ENCODE measurements around the gene ACSL6.

The ACSL6 gene

GRCh38 chr5:132024117-132024435, 12.6 kb upstream of the ACSL6 start:
- Histone ChIP-seq H3K9ac (ENCODE audit: low read depth in 1 of 2, low read length in 2 of 2) (no peak overlapping the region), H3K9me3 (ENCODE audit: control insufficient read depth in 1 of 2, low read length in 2 of 2) (no peaks in the 10 kb centered on the region), H3K36me3 (ENCODE audit: control insufficient read depth in 1 of 2, insufficient read depth in 2 of 2, low read length in 2 of 2) (no peaks in the 10 kb centered on the region), H3K4me1 (ENCODE audit: control insufficient read depth in 1 of 2, insufficient read depth in 2 of 2, low read length in 2 of 2) (peaks cover 9 to 12% of the 10 kb centered on the region in 2 donors), H3K27me3 (ENCODE audit: control insufficient read depth in 1 of 2, insufficient read depth in 2 of 2, low read length in 2 of 2) (peaks cover 2 to 11% of the 10 kb centered on the region in 2 donors), H3K4me3 (ENCODE audit: low read depth in 1 of 2, low read length in 2 of 2) (no peak overlapping the region), H3K27ac (ENCODE audit: low read depth, low read length) (no peak overlapping the region)

- H3K4me1 ChIP-seq (ENCODE audit: control insufficient read depth in 1 of 2, insufficient read depth in 2 of 2, low read length in 2 of 2), result peaks cover 9 to 12% of the 10 kb centered on the region in 2 donors
- H3K4me3 ChIP-seq (ENCODE audit: low read depth in 1 of 2, low read length in 2 of 2), result no peak overlapping the region
- H3K9me3 ChIP-seq (ENCODE audit: control insufficient read depth in 1 of 2, low read length in 2 of 2), result no peaks in the 10 kb centered on the region
- H3K36me3 ChIP-seq (ENCODE audit: control insufficient read depth in 1 of 2, insufficient read depth in 2 of 2, low read length in 2 of 2), result no peaks in the 10 kb centered on the region
- no peak overlapping the region for H3K9ac ChIP-seq (ENCODE audit: low read depth in 1 of 2, low read length in 2 of 2)
- no peak overlapping the region for H3K27ac ChIP-seq (ENCODE audit: low read depth, low read length)
- peaks cover 2 to 11% of the 10 kb centered on the region in 2 donors for H3K27me3 ChIP-seq (ENCODE audit: control insufficient read depth in 1 of 2, insufficient read depth in 2 of 2, low read length in 2 of 2)
Observed at GRCh38 chr5:132023258-132024116, 12.0 kb upstream of the ACSL6 start.

- Histone ChIP-seq H3K4me3 (ENCODE audit: low read depth in 1 of 2, low read length in 2 of 2) (no peak overlapping the region), H3K27ac (ENCODE audit: low read depth, low read length) (no peak overlapping the region), H3K4me1 (ENCODE audit: control insufficient read depth in 1 of 2, insufficient read depth in 2 of 2, low read length in 2 of 2) (peaks cover 9 to 12% of the 10 kb centered on the region in 2 donors), H3K27me3 (ENCODE audit: control insufficient read depth in 1 of 2, insufficient read depth in 2 of 2, low read length in 2 of 2) (peaks cover 2 to 15% of the 10 kb centered on the region in 2 donors), H3K36me3 (ENCODE audit: control insufficient read depth in 1 of 2, insufficient read depth in 2 of 2, low read length in 2 of 2) (no peaks in the 10 kb centered on the region), H3K9ac (ENCODE audit: low read depth in 1 of 2, low read length in 2 of 2) (no peak overlapping the region), H3K9me3 (ENCODE audit: control insufficient read depth in 1 of 2, low read length in 2 of 2) (no peaks in the 10 kb centered on the region)
Observed at GRCh38 chr5:132022737-132023136, 11.3 kb upstream of the ACSL6 start.

GRCh38 chr5:132021654-132022053, 10.2 kb upstream of the ACSL6 start:
- Histone ChIP-seq H3K4me1 (ENCODE audit: control insufficient read depth in 1 of 2, insufficient read depth in 2 of 2, low read length in 2 of 2) (peaks cover 5 to 12% of the 10 kb centered on the region in 2 donors), H3K9me3 (ENCODE audit: control insufficient read depth in 1 of 2, low read length in 2 of 2) (no peaks in the 10 kb centered on the region), H3K36me3 (ENCODE audit: control insufficient read depth in 1 of 2, insufficient read depth in 2 of 2, low read length in 2 of 2) (no peaks in the 10 kb centered on the region), H3K27ac (ENCODE audit: low read depth, low read length) (no peak overlapping the region), H3K4me3 (ENCODE audit: low read depth in 1 of 2, low read length in 2 of 2) (no peak overlapping the region), H3K27me3 (ENCODE audit: control insufficient read depth in 1 of 2, insufficient read depth in 2 of 2, low read length in 2 of 2) (peaks cover 2 to 21% of the 10 kb centered on the region in 2 donors), H3K9ac (ENCODE audit: low read depth in 1 of 2, low read length in 2 of 2) (no peak overlapping the region)

GRCh38 chr5:132020568-132021339, 9.3 kb upstream of the ACSL6 start:
- Histone ChIP-seq H3K27ac (ENCODE audit: low read depth, low read length) (no peak overlapping the region), H3K4me3 (ENCODE audit: low read depth in 1 of 2, low read length in 2 of 2) (no peak overlapping the region), H3K36me3 (ENCODE audit: control insufficient read depth in 1 of 2, insufficient read depth in 2 of 2, low read length in 2 of 2) (no peaks in the 10 kb centered on the region), H3K9me3 (ENCODE audit: control insufficient read depth in 1 of 2, low read length in 2 of 2) (no peaks in the 10 kb centered on the region), H3K9ac (ENCODE audit: low read depth in 1 of 2, low read length in 2 of 2) (no peak overlapping the region), H3K4me1 (ENCODE audit: control insufficient read depth in 1 of 2, insufficient read depth in 2 of 2, low read length in 2 of 2) (peaks cover 5 to 12% of the 10 kb centered on the region in 2 donors), H3K27me3 (ENCODE audit: control insufficient read depth in 1 of 2, insufficient read depth in 2 of 2, low read length in 2 of 2) (peaks cover 2 to 23% of the 10 kb centered on the region in 2 donors)

GRCh38 chr5:132019857-132020555, 8.5 kb upstream of the ACSL6 start:
- H3K27ac ChIP-seq (ENCODE audit: low read depth, low read length), result no peak overlapping the region
- no peak overlapping the region for H3K9ac ChIP-seq (ENCODE audit: low read depth in 1 of 2, low read length in 2 of 2)
- H3K9me3 ChIP-seq (ENCODE audit: control insufficient read depth in 1 of 2, low read length in 2 of 2), result no peaks in the 10 kb centered on the region
- no peaks in the 10 kb centered on the region for H3K36me3 ChIP-seq (ENCODE audit: control insufficient read depth in 1 of 2, insufficient read depth in 2 of 2, low read length in 2 of 2)
- H3K27me3 ChIP-seq (ENCODE audit: control insufficient read depth in 1 of 2, insufficient read depth in 2 of 2, low read length in 2 of 2), result peaks cover 2 to 23% of the 10 kb centered on the region in 2 donors
- H3K4me3 ChIP-seq (ENCODE audit: low read depth in 1 of 2, low read length in 2 of 2), result no peak overlapping the region
- H3K4me1 ChIP-seq (ENCODE audit: control insufficient read depth in 1 of 2, insufficient read depth in 2 of 2, low read length in 2 of 2), result peaks cover 5 to 12% of the 10 kb centered on the region in 2 donors

GRCh38 chr5:132019337-132019736, 7.9 kb upstream of the ACSL6 start:
- no peaks in the 10 kb centered on the region for H3K36me3 ChIP-seq (ENCODE audit: control insufficient read depth in 1 of 2, insufficient read depth in 2 of 2, low read length in 2 of 2)
- no peak overlapping the region for H3K4me3 ChIP-seq (ENCODE audit: low read depth in 1 of 2, low read length in 2 of 2)
- no peak overlapping the region for H3K9ac ChIP-seq (ENCODE audit: low read depth in 1 of 2, low read length in 2 of 2)
- no peak overlapping the region for H3K27ac ChIP-seq (ENCODE audit: low read depth, low read length)
- H3K27me3 ChIP-seq (ENCODE audit: control insufficient read depth in 1 of 2, insufficient read depth in 2 of 2, low read length in 2 of 2), result peaks cover 2 to 23% of the 10 kb centered on the region in 2 donors
- H3K9me3 ChIP-seq (ENCODE audit: control insufficient read depth in 1 of 2, low read length in 2 of 2), result no peaks in the 10 kb centered on the region
- H3K4me1 ChIP-seq (ENCODE audit: control insufficient read depth in 1 of 2, insufficient read depth in 2 of 2, low read length in 2 of 2), result peaks cover 5 to 12% of the 10 kb centered on the region in 2 donors

GRCh38 chr5:132017738-132018625, 6.5 kb upstream of the ACSL6 start:
- Histone ChIP-seq H3K9me3 (ENCODE audit: control insufficient read depth in 1 of 2, low read length in 2 of 2) (no peaks in the 10 kb centered on the region), H3K36me3 (ENCODE audit: control insufficient read depth in 1 of 2, insufficient read depth in 2 of 2, low read length in 2 of 2) (no peaks in the 10 kb centered on the region), H3K4me1 (ENCODE audit: control insufficient read depth in 1 of 2, insufficient read depth in 2 of 2, low read length in 2 of 2) (peaks cover 5 to 12% of the 10 kb centered on the region in 2 donors), H3K4me3 (ENCODE audit: low read depth in 1 of 2, low read length in 2 of 2) (no peak overlapping the region), H3K27me3 (ENCODE audit: control insufficient read depth in 1 of 2, insufficient read depth in 2 of 2, low read length in 2 of 2) (peaks cover 0 to 27% of the 10 kb centered on the region in 2 donors), H3K27ac (ENCODE audit: low read depth, low read length) (no peak overlapping the region), H3K9ac (ENCODE audit: low read depth in 1 of 2, low read length in 2 of 2) (no peak overlapping the region)

GRCh38 chr5:132017316-132017715, 5.9 kb upstream of the ACSL6 start:
- H3K9me3 ChIP-seq (ENCODE audit: control insufficient read depth in 1 of 2, low read length in 2 of 2), result no peaks in the 10 kb centered on the region
- H3K27ac ChIP-seq (ENCODE audit: low read depth, low read length), result no peak overlapping the region
- no peaks in the 10 kb centered on the region for H3K36me3 ChIP-seq (ENCODE audit: control insufficient read depth in 1 of 2, insufficient read depth in 2 of 2, low read length in 2 of 2)
- H3K4me1 ChIP-seq (ENCODE audit: control insufficient read depth in 1 of 2, insufficient read depth in 2 of 2, low read length in 2 of 2), result peaks cover 5 to 12% of the 10 kb centered on the region in 2 donors
- H3K27me3 ChIP-seq (ENCODE audit: control insufficient read depth in 1 of 2, insufficient read depth in 2 of 2, low read length in 2 of 2), result peaks cover under 1 to 24% of the 10 kb centered on the region in 2 donors
- H3K9ac ChIP-seq (ENCODE audit: low read depth in 1 of 2, low read length in 2 of 2), result no peak overlapping the region
- H3K4me3 ChIP-seq (ENCODE audit: low read depth in 1 of 2, low read length in 2 of 2), result no peak overlapping the region

Measured in duodenal mucosa (tissue), 2 donors.